ENCODE measurements around the gene PLXDC1.

DNA sequence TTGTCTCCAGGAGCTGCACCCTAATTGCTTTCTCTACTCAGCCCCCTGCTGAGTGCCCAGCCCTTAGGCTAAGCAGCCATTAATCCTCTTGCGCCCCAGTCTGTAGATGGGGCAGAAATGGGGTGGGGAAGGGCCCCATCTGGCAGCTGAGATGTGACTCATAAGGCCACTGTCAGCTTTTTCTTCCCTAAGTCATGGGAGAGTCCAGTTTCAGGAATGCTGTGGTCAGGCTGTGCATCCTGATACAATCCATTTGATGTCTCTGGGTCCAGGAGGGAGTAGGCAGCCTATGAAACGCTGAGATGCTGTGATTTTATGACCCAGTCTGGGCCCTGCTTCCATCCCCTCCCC lies 12.3 kb downstream of the PLXDC1 start:
- no peak for TF ChIP-seq ZNF274 (IDR thresholded peaks at IDR 0.05; ENCODE audit: low read depth, low read length)
- TF ChIP-seq YY1 (IDR thresholded peaks at IDR 0.05; ENCODE audit: insufficient read depth, insufficient read length): no peak
- no peak for TF ChIP-seq SUZ12 (IDR thresholded peaks at IDR 0.05; ENCODE audit: extremely low read depth, insufficient read depth, insufficient read length)

Data from NT2/D1 (cell line).